Gastroesophageal sphincter (tissue), 4 donors: ENCODE data around the gene SLC30A3. TPM values are rescaled to one million over a fixed set of nuclear protein-coding genes. Genes with fewer than 3 reads are reported as not detected.
"Not testable (repeated sequence)": the region's sequence is repeated elsewhere in the genome, so short reads cannot be mapped to it uniquely, and the experiment has no call there.

ENCODE experiments used
- ATAC-seq: fragments of 150-250 bp; one replicate; pipeline ENCODE4 v1.9.1; 2016; ENCODE audit warnings: mild to moderate bottlenecking, moderate library complexity
- H3K27ac ChIP-seq, 4 donors: fragments of 200-600 bp; sonication (generic) in 3 of 4; 1 replicate in 3 of 4; 2 replicates in 1 of 4; pipeline ENCODE4 v1.5.1; 2016 to 2019
- H3K27me3 ChIP-seq: fragments of 200-600 bp; sonication (generic); one replicate; pipeline ENCODE4 v1.5.1; 2019
- H3K36me3 ChIP-seq, 2 donors: fragments of 200-600 bp; sonication (generic); one replicate each; pipeline ENCODE4 v1.5.1; 2019; ENCODE audit warnings: control low read depth in 1 of 2
- H3K4me1 ChIP-seq, 3 donors: fragments of 200-600 bp; sonication (generic); 1 replicate in 2 of 3; 2 replicates in 1 of 3; pipeline ENCODE4 v1.5.1; 2016 to 2019; ENCODE audit warnings: control low read depth in 2 of 3
- H3K4me3 ChIP-seq, 2 donors: fragments of 200-600 bp; sonication (generic); one replicate each; pipeline ENCODE4 v1.5.1; 2019; ENCODE audit warnings: mild to moderate bottlenecking in 1 of 2, moderate library complexity in 1 of 2
- H3K9me3 ChIP-seq, 3 donors: fragments of 200-600 bp; sonication (generic); one replicate each; pipeline ENCODE4 v1.5.1; 2017 to 2019; ENCODE audit warnings: control low read depth in 2 of 3
- EP300 ChIP-seq: sonication (generic); formaldehyde crosslinking; IDR thresholded peaks from one replicate; pipeline ENCODE4 v1.6.1; 2017; ENCODE audit warnings: antibody characterized with exemption, mild to moderate bottlenecking
- POLR2A ChIP-seq, 2 donors: fragments of 450-650 bp; IDR thresholded peaks; one replicate each; pipeline ENCODE4 v1.6.1; 2017; ENCODE audit warnings: antibody characterized with exemption in 2 of 2, mild to moderate bottlenecking in 2 of 2, moderate library complexity in 1 of 2
- POLR2AphosphoS5 ChIP-seq: sonication (generic); formaldehyde crosslinking; IDR thresholded peaks from one replicate; pipeline ENCODE4 v1.6.1; 2017; ENCODE audit warnings: antibody characterized with exemption
- WGBS, 2 donors: methylation state at CpG; one replicate each; pipeline ENCODE4 v1.1.5; 2018; ENCODE audit warnings: low coverage in 1 of 2; 5-methylcytosine and 5-hydroxymethylcytosine counted together
- total RNA-seq, 4 donors: library from RNA; depleted of rRNA; stranded (reverse); fragments of >200 nt; gene quantifications; one replicate each; pipeline ENCODE4 v1.1.0, GENCODE V29; 2016
- TF ChIP-seq, protein P1 (sequence below), 4 experiments: fragments of 200-600 bp in 2 of 4; fragments of 450-650 bp in 2 of 4; sonication (generic) in 1 of 4; IDR thresholded peaks; one replicate each; pipeline ENCODE4 v1.5.1; 2017 to 2019; ENCODE audit warnings: antibody characterized with exemption in 4 of 4, mild to moderate bottlenecking in 2 of 4, moderate library complexity in 2 of 4

SLC30A3 gene
- total RNA-seq, 4 donors from 2014 or later: not detected

DNA sequence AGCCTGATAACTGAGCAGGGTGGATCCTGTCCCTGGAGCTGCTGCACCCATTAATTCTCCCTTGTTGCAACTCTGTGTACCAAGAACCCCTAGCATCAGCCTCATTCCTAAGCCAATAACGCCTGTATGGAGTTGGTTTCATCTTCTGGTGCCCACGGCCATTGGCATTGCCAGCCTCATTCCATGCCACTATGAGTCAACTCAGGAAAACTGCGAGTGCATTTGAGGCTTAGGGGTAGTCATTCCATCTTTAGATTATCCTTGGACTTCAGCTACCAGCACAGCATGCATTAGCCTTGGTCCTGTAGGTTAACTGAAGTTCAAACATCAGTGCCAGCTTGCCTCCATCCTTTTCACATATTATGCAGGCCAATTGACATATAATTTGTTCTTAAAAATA, 18.0 kb upstream of the SLC30A3 start:
- Histone ChIP-seq H3K4me1 (peaks cover 0 to 6% (median 0%) of the 10 kb centered on the region in 3 donors), H3K9me3 (no peaks in the 10 kb centered on the region), H3K36me3 (no peaks in the 10 kb centered on the region), H3K27ac (no peak overlapping the region), H3K27me3 (peaks cover 53% of the 10 kb centered on the region), H3K4me3 (no peak overlapping the region)
- no peak for ATAC-seq
- TF ChIP-seq POLR2AphosphoS5: no peak
- TF ChIP-seq, protein P1, sequence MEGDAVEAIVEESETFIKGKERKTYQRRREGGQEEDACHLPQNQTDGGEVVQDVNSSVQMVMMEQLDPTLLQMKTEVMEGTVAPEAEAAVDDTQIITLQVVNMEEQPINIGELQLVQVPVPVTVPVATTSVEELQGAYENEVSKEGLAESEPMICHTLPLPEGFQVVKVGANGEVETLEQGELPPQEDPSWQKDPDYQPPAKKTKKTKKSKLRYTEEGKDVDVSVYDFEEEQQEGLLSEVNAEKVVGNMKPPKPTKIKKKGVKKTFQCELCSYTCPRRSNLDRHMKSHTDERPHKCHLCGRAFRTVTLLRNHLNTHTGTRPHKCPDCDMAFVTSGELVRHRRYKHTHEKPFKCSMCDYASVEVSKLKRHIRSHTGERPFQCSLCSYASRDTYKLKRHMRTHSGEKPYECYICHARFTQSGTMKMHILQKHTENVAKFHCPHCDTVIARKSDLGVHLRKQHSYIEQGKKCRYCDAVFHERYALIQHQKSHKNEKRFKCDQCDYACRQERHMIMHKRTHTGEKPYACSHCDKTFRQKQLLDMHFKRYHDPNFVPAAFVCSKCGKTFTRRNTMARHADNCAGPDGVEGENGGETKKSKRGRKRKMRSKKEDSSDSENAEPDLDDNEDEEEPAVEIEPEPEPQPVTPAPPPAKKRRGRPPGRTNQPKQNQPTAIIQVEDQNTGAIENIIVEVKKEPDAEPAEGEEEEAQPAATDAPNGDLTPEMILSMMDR (IDR thresholded peaks at IDR 0.05): no peak
- no peak for TF ChIP-seq EP300
- no peak for TF ChIP-seq POLR2A (IDR thresholded peaks at IDR 0.05)
- 65% methylated on average over 2 of the region's 3 CpGs; no CpG with 5 or more reads in 1 of the 2 donors for WGBS, 2 donors

DNA sequence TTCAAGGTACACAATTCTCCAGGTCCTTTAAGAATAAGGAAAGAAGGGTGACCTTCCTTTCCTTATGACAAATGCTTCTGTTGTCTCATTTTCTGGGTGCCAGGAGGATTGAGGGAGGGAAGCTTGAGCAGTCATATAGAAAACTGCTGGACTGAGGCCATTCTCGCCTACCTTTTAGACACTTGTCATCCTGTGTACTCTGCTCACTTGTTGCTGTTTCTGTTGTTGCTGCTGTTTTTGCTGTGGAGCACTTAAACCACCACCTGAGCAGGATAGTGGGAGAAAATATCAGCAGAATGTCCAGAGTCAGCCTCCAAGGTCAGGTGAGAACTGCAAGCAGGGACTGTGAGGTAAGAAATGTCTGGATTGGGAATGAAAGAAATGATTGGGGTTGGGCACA, 15.2 kb upstream of the SLC30A3 start:
- Histone ChIP-seq H3K27ac (no peak overlapping the region), H3K9me3 (no peaks in the 10 kb centered on the region), H3K4me1 (peaks cover 0 to 6% (median 0%) of the 10 kb centered on the region in 3 donors), H3K27me3 (peaks cover 62% of the 10 kb centered on the region), H3K4me3 (no peak overlapping the region), H3K36me3 (no peaks in the 10 kb centered on the region)
- TF ChIP-seq EP300 (no peak), POLR2A (IDR thresholded peaks at IDR 0.05) (no peak), POLR2AphosphoS5 (no peak)
- TF ChIP-seq, protein P1 (IDR thresholded peaks at IDR 0.05): no peak
- ATAC-seq: no peak
- WGBS, 2 donors: 40% methylated on average over 1 of the region's 1 CpG; no CpG with 5 or more reads in 1 of the 2 donors

DNA sequence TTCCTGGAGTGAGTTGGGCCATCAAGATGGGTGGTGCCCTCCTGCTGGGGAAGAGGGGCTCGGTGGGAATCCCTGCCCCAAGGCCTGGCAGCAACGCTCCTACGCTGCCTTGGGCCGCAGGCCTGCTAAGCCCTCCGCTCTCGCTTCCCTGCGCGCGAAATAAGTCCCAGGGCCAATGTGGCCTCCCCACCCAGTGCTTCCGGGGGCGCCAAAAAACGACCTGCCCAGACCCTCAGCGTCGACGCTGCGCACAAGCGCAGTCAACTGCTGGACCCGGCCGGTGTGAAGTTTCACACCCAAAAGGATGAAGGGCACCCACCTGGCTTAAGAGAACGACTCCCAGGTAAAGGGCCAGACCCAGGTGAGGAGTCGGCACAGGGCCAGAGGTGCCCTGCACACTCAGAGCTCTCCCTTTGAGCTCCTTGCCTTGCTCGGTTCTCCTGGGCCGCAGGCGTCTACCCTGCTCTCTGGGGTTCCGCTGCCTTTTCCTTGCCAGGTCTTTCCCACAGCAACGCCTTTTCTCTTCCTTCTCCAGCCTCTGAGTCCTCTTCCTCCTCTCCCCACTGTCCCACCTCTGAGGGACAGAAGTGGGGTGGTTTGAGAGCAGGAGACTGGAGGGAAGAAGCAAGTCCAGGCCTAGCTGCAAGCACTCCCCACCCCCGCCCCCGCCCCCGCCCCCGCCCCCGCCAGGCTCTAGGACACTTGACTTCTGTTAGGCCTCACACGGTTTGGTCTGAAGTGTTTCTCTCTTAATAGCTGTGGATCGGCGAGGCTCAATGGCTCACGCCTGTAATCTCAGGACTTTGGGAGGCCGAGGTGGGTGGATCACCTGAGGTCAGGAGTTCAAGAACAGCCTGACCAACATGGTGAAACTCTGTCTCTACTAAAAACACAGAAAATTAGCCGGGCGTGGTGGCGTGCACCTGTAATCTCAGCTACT, 12.6 kb upstream of the SLC30A3 start, which contains the start of gene DNAJC5G:
DNAJC5G (plus strand) TSS at position 223 of the 940 bp plus-strand sequence. CDS start 1,296 bp downstream, outside the sequence.
- no peaks in the 10 kb centered on the region for H3K9me3 ChIP-seq
- ATAC-seq: no peak
- TF ChIP-seq, protein P1 (IDR thresholded peaks at IDR 0.05): no peak
- no peak for TF ChIP-seq POLR2AphosphoS5
- no peak for TF ChIP-seq POLR2A (IDR thresholded peaks at IDR 0.05)
- TF ChIP-seq EP300: no peak
- no peak within 1 kb of the TSS for H3K4me3 ChIP-seq
- WGBS, 2 donors: 83 to 89% methylated on average over 5 to 7 of the region's 39 CpGs
- no peaks in the 10 kb centered on the region for H3K36me3 ChIP-seq
- H3K4me1 ChIP-seq: peaks cover 0 to 6% (median 0%) of the 10 kb centered on the region in 3 donors
- H3K27ac ChIP-seq: no peak within 1 kb of the TSS
- H3K27me3 ChIP-seq: peaks cover 60% of the 10 kb centered on the region

DNA sequence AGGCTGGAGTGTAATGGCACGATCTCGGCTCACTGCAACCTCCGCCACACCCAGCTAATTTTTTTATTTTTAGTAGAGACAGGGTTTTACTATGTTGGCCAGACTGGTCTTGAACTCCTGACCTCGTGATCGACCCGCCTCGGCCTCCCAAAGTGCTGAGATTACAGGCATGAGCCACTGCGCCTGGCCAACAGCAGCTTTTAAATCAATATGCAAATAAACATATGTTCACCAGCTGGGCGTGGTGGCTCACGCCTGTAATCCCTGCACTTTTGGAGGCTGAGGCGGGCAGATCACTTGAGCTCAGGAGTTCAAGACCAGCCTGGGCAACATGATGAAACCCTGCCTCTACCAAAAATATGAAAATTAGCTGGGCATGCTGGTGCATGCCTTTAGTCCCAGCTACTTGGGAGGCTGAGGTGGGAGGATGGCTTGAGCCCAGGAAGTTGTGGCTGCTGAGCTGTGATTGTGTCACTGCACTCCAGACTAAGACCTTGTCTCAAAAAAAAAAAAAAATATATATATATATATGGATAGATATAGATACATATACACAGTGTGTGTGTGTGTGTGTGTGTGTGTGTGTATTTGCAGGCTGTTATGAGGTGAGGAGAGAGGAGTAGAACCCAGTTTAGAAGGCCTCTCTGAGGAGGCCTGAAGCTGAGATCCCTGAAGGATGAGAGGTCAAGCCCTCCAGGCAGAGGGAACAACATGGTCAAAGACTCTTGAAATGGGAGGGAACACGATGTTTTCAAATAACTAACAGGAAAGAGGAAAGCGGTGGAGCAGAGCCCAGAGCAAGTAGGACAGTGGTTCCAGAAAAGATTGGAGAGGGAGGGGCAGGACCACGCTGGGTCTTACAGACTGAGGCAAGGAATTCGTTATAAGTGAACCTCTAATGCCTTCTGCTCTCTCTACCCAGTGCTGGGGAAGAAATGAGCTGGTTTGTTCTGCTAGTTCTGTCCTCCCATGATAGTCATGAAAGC, 10.0 kb upstream of the SLC30A3 start:
- H3K9me3 ChIP-seq, H3K27ac ChIP-seq, H3K4me1 ChIP-seq, ATAC-seq, H3K36me3 ChIP-seq, H3K4me3 ChIP-seq: not testable (repeated sequence)
- peaks cover 81% of the 10 kb centered on the region for H3K27me3 ChIP-seq
- 67 to 74% methylated on average over 6 of the region's 15 CpGs for WGBS, 2 donors
